22Rv1 (cell line): ENCODE results near the gene MAML3.

ENCODE experiments used
- CTCF ChIP-seq: fragments of 450-650 bp; IDR thresholded peaks from 2 replicates; pipeline ENCODE4 v1.5.1; 2017; ENCODE audit warnings: mild to moderate bottlenecking
- ZFX ChIP-seq: fragments of 450-650 bp; IDR thresholded peaks from 2 replicates; pipeline ENCODE4 v1.6.1; 2017; ENCODE audit warnings: antibody characterized with exemption, borderline replicate concordance

GRCh38 chr4:140183270-140183669 is 29.3 kb upstream of the MAML3 start:
- TF ChIP-seq CTCF (no peak), ZFX (no peak)
